LNCaP clone FGC (cell line): Measurements from ENCODE around the gene KCTD17.

Source experiments
- DNase-seq: peaks from one replicate; pipeline ENCODE4 v3.0.0-alpha.2; 2011; ENCODE audit warnings: low read depth
- H3K4me3 ChIP-seq: 2 replicates; pipeline ENCODE4 v1.5.1; 2011; ENCODE audit warnings: mild to moderate bottlenecking, low read depth, low read length, control low read depth
- CTCF ChIP-seq: IDR thresholded peaks from 2 replicates; pipeline ENCODE4 v1.5.1; 2012; ENCODE audit warnings: mild to moderate bottlenecking; ENCODE audit not compliant: control insufficient read depth, insufficient read depth; ENCODE audit errors: extremely low read depth

KCTD17 gene

GRCh38 chr22:37109242-37109917, 57.8 kb downstream of the KCTD17 start, which contains the start of gene TMPRSS6:
Gene TMPRSS6, minus strand, starts transcription at chr22:37109713. Its CDS starts 6,296 bp downstream, at chr22:37103417.
- TF ChIP-seq CTCF, result no peak
- no peak within 1 kb of the TSS for H3K4me3 ChIP-seq
- DNase-seq, result no peak

GRCh38 chr22:37111156-37111717, 59.7 kb downstream of the KCTD17 start:
- no peak for DNase-seq
- TF ChIP-seq CTCF, result no peak
- no peak overlapping the region for H3K4me3 ChIP-seq

GRCh38 chr22:37112084-37112728, 60.7 kb downstream of the KCTD17 start:
- TF ChIP-seq CTCF, result no peak
- H3K4me3 ChIP-seq, result no peak overlapping the region
- DNase-seq, result no peak
